Measurements from ENCODE around the gene CACNG4. TPM values are rescaled to one million over a fixed set of nuclear protein-coding genes. Genes with fewer than 3 reads are reported as not detected.

The CACNG4 gene
- total RNA-seq, 2 experiments from 2014 or later, result not detected

DNA sequence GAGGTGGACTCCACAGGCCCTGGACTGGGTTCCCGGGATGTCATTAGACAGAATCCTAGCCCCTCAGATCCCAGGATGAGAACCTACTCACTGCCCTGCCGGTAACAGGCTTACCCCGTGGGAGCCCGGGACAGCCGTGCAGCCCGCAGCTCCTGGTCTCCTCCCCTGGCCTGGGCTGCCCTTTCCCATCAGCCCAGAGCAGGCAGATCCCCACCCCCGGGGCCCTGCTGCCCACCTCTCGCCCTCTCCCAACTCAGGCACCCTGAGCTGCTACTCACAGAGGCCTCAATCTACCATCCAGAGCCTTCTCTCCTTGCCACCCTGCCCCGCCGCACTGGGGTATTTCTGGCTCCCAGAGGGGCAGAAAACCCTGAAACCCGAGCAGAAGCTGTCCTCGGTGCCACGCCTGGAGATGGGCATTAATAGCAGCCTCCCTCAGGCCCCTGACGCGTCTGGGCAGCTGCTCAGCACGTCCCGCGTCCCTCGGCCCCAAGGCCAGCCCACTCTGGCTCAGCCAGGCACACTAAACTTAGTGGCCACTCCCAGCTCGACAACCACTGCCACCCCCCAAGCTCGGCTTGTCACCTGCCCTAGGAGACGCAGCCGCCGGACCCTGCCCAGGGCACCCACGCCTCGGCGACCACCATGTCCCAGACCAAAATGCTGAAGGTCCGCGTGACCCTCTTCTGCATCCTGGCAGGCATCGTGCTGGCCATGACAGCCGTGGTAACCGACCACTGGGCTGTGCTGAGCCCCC is 79.7 kb downstream of the CACNG4 start, which contains the start of gene CACNG1:
TSS of gene CACNG1 (plus strand) at position 539 of the 757 bp plus-strand sequence. CDS start at position 646, 107 bp downstream.
- no TSS peak for BruUV-seq (replicated peaks)
- Histone ChIP-seq H4K20me1 (ENCODE audit: insufficient read depth, low read length) (no peaks in the 10 kb centered on the region), H3K36me3 (ENCODE audit: insufficient read depth, low read length) (no peaks in the 10 kb centered on the region), H3K27ac (ENCODE audit: low read depth, low read length, poor library complexity, severe bottlenecking) (no peak within 1 kb of the TSS), H3K79me2 (ENCODE audit: insufficient read depth, low read depth, low read length) (no peaks in the 10 kb centered on the region), H3K4me1 (ENCODE audit: insufficient read depth, low read length, poor library complexity, severe bottlenecking) (no peaks in the 10 kb centered on the region), H3K4me2 (ENCODE audit: low read length) (no peak within 1 kb of the TSS), H3K9me2 (ENCODE audit: insufficient read depth, low read length) (no peaks in the 10 kb centered on the region), H3K9me3 (ENCODE audit: low read length) (peaks cover 13% of the 10 kb centered on the region; the same call in 1 of the 2 replicates), H2AFZ (ENCODE audit: low read length) (no peak within 1 kb of the TSS), H3K4me3 (ENCODE audit: low read depth, low read length, poor library complexity, severe bottlenecking) (no peak within 1 kb of the TSS)
- ChIA-PET POLR2A (interaction anchor here (0.6 kb wide), 1 partner anchor 422 kb away, joined by 6 read pairs; no protein-coding TSS in a partner anchor), CTCF (ENCODE audit: unreplicated experiment) (no interaction called here)
- intact Hi-C loops (cut with micrococcal nuclease; ENCODE audit: unreplicated experiment), result no loop called here
- DNase-seq (ENCODE audit: low spot score), result no peak
- TF ChIP-seq, protein P1, sequence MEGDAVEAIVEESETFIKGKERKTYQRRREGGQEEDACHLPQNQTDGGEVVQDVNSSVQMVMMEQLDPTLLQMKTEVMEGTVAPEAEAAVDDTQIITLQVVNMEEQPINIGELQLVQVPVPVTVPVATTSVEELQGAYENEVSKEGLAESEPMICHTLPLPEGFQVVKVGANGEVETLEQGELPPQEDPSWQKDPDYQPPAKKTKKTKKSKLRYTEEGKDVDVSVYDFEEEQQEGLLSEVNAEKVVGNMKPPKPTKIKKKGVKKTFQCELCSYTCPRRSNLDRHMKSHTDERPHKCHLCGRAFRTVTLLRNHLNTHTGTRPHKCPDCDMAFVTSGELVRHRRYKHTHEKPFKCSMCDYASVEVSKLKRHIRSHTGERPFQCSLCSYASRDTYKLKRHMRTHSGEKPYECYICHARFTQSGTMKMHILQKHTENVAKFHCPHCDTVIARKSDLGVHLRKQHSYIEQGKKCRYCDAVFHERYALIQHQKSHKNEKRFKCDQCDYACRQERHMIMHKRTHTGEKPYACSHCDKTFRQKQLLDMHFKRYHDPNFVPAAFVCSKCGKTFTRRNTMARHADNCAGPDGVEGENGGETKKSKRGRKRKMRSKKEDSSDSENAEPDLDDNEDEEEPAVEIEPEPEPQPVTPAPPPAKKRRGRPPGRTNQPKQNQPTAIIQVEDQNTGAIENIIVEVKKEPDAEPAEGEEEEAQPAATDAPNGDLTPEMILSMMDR (conservative IDR thresholded peaks at IDR 0.05; ENCODE audit: low read length), result no peak
- no peak for TF ChIP-seq EZH2phosphoT487 (IDR thresholded peaks at IDR 0.05; ENCODE audit: borderline replicate concordance, low read depth, low read length)

DNA sequence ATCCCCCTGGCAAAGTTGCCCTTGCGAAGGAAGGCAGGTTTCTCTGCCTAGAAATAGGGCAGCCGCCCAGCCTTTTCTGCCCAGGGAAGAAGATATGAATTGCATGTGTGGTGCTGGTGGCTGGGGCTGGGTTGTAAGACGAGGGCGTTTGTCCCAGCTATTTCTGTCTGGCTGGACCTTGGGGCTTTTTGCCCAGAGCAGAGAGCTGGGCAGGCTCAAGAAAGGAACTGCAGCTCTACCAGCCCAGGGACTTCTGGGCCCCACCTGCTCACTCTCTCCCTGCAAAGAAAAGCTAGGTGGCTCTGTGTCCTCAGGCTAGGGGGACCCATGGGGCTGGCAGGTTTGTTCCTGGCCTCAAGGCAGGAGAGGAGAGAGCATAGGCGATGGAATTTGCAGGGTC is 80.4 kb downstream of the CACNG4 start:
- POLR2A ChIA-PET, result no interaction called here

More for the DNA sequence above, 80.4 kb downstream of the CACNG4 start:
- CTCF ChIA-PET (ENCODE audit: unreplicated experiment), result no interaction called here
- H3K27ac ChIP-seq (ENCODE audit: low read depth, low read length, poor library complexity, severe bottlenecking), result no peak overlapping the region
- no peak for DNase-seq (ENCODE audit: low spot score)
- H3K4me3 ChIP-seq (ENCODE audit: low read depth, low read length, poor library complexity, severe bottlenecking), result no peak overlapping the region
- intact Hi-C loops (cut with micrococcal nuclease; ENCODE audit: unreplicated experiment), result no loop called here
- H3K36me3 ChIP-seq (ENCODE audit: insufficient read depth, low read length), result no peaks in the 10 kb centered on the region
- no peak overlapping the region for H3K4me2 ChIP-seq (ENCODE audit: low read length)
- H3K9me3 ChIP-seq (ENCODE audit: low read length), result peaks cover 13% of the 10 kb centered on the region; the same call in 1 of the 2 replicates
- BruUV-seq (replicated peaks), result no TSS peak
- TF ChIP-seq EZH2phosphoT487 (IDR thresholded peaks at IDR 0.05; ENCODE audit: borderline replicate concordance, low read depth, low read length), result no peak
- TF ChIP-seq, protein P1 (conservative IDR thresholded peaks at IDR 0.05; ENCODE audit: low read length), result no peak
- no peak overlapping the region for H2AFZ ChIP-seq (ENCODE audit: low read length)
- no peaks in the 10 kb centered on the region for H3K9me2 ChIP-seq (ENCODE audit: insufficient read depth, low read length)
- no peaks in the 10 kb centered on the region for H4K20me1 ChIP-seq (ENCODE audit: insufficient read depth, low read length)
- no peaks in the 10 kb centered on the region for H3K4me1 ChIP-seq (ENCODE audit: insufficient read depth, low read length, poor library complexity, severe bottlenecking)
- H3K79me2 ChIP-seq (ENCODE audit: insufficient read depth, low read depth, low read length), result no peaks in the 10 kb centered on the region
